Activated CD4-positive, alpha-beta T cell treated with anti-CD3 and anti-CD28 coated beads, Interleukin-2, Interleukin-6, amounts not matched to agents 100 ng/mL and 50 ng/mL, durations not matched to agents 16 hours and 8 hours (primary cell): ENCODE data around the gene SMARCD2.

Experiments used
- DNase-seq: peaks from one replicate; pipeline ENCODE4 v3.0.0-alpha.2; 2020

The SMARCD2 gene

GRCh38 chr17:63848834-63849689, 6.6 kb upstream of the SMARCD2 start:
- DNase-seq: peak; percentile 96

- DNase-seq: no peak
Measured at GRCh38 chr17:63847525-63848249, 5.2 kb upstream of the SMARCD2 start.

GRCh38 chr17:63845509-63845908, 3.0 kb upstream of the SMARCD2 start:
- DNase-seq: no peak

GRCh38 chr17:63843910-63844677, 1.6 kb upstream of the SMARCD2 start:
- no peak for DNase-seq

GRCh38 chr17:63843387-63843888, 953 bp upstream of the SMARCD2 start:
- peak; percentile 52 for DNase-seq

- DNase-seq: no peak
Measured at GRCh38 chr17:63842173-63842539, 329 bp downstream of the SMARCD2 start.

GRCh38 chr17:63841350-63842172, 924 bp downstream of the SMARCD2 start:
- DNase-seq: no peak

GRCh38 chr17:63840591-63841349, 1.7 kb downstream of the SMARCD2 start:
- no peak for DNase-seq

GRCh38 chr17:63838631-63839171, 3.8 kb downstream of the SMARCD2 start:
- no peak for DNase-seq

- no peak for DNase-seq
Measured at GRCh38 chr17:63837962-63838600, 4.4 kb downstream of the SMARCD2 start.

GRCh38 chr17:63837480-63837879, 5.0 kb downstream of the SMARCD2 start:
- DNase-seq: no peak

- DNase-seq: no peak
Measured at GRCh38 chr17:63836811-63837210, 5.7 kb downstream of the SMARCD2 start.

GRCh38 chr17:63835167-63835720, 7.2 kb downstream of the SMARCD2 start:
- no peak for DNase-seq

GRCh38 chr17:63834431-63835166, 7.9 kb downstream of the SMARCD2 start:
- peak; percentile 86 for DNase-seq

- no peak for DNase-seq
Measured at GRCh38 chr17:63833741-63834373, 8.6 kb downstream of the SMARCD2 start.

- no peak for DNase-seq
Measured at GRCh38 chr17:63833026-63833740, 9.3 kb downstream of the SMARCD2 start.

- DNase-seq: no peak
Measured at GRCh38 chr17:63832455-63832854, 10.0 kb downstream of the SMARCD2 start.

GRCh38 chr17:63832014-63832413, 10.5 kb downstream of the SMARCD2 start:
- no peak for DNase-seq
